Left renal cortex interstitium (tissue), 4 donors: Measurements from ENCODE around the gene ALOX15. TPM values are rescaled to one million over a fixed set of nuclear protein-coding genes. Genes with fewer than 3 reads are reported as not detected.
"Not testable (repeated sequence)": the region's sequence is repeated elsewhere in the genome, so short reads cannot be mapped to it uniquely, and the experiment has no call there.

Experiments
- DNase-seq, 4 donors: peaks; one replicate each; pipeline ENCODE4 v3.0.0-alpha.2; 2013; ENCODE audit warnings: low read depth in 4 of 4, low spot score in 2 of 4, missing footprints in 1 of 4
- polyA plus RNA-seq, 4 donors: library from polyadenylated mRNA; unstranded; fragments of 120-200 nt; gene quantifications; one replicate each; pipeline ENCODE4 v1.2.1, GENCODE V29; 2013; ENCODE audit not compliant: insufficient read length in 4 of 4

ALOX15 gene
- polyA plus RNA-seq, 4 donors, result 0.25 to 0.56 (median 0.45) TPM

GRCh38 chr17:4657678-4658077, 16.2 kb upstream of the ALOX15 start:
- DNase-seq, result no peak

DNA sequence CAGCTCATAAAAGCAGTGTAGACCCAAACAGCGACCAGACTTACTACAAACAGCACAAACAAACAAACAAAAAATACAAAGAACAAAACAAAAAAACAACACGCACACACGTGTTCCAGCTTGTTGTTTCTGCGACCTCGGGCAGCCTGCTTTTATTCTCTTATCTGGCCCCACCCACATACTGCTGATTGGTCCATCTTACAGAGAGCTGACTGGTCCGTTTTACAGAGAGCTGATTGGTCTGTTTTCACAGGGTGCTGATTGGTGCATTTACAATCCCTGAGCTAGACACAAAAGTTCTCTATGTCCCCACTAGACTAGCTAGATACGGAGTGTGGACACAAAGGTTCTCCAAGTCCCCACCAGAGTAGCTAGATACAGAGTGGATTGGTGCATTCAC, 14.5 kb upstream of the ALOX15 start:
- DNase-seq, result not testable (repeated sequence)

DNA sequence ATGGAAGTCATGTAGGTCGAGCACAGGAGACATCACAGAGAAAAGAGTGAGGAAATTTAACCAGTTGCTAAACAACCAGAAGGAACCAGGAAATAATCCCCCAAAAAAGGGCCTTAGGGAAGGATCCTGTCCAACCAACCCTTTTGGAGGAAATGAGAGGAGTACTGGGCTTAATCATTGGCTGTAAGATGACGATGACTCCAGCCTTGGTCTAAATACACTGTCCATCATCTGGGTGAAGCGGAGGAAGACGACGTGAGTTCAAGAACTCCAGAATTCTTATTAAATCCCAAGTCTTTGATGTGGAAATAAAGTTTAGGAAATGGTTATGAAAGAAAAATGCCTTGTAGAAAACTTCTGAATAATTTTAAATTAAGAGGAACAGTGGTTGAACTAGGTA, 11.5 kb upstream of the ALOX15 start:
- no peak for DNase-seq

DNA sequence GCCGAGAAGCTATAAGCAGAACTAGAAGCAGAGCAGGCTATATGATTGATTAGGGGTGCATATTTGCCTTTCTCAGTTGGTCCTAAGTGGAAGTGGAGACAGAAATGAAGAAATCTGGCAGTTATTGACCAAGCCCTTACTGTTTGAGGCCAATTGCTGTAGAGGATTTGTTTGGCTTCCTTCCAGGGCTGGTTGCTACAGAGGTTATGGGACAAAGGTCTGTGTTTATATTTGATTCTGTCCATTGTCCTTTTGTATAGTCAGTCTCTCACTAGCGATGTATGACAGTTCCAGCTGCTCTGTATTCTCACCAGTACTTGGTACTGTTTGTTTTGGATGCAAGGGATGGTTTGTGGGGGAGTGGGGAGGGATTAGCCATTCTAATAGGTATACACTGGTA, 7.3 kb upstream of the ALOX15 start:
- no peak for DNase-seq

- no peak for DNase-seq
Observed at GRCh38 chr17:4645642-4646041, 4.2 kb upstream of the ALOX15 start.

DNA sequence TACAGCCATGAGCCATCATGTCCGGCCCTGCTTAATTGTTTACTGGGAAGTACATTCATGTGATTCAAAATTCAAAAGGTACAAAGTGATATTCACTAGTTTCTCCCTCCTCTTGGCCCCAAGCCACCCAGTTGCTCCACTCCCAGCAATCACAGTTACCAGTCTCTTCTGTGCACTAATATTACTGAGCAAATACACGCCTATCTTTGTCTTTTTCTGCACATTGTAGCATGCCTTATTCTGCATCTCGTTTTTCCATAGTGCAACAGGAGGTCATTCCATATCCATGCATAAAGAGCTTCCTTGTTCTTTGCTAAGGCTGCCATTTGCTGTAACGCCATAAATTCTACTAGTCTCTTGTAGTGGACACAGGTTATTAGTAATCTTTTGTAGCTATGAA, 2.2 kb upstream of the ALOX15 start:
- DNase-seq, result no peak

DNA sequence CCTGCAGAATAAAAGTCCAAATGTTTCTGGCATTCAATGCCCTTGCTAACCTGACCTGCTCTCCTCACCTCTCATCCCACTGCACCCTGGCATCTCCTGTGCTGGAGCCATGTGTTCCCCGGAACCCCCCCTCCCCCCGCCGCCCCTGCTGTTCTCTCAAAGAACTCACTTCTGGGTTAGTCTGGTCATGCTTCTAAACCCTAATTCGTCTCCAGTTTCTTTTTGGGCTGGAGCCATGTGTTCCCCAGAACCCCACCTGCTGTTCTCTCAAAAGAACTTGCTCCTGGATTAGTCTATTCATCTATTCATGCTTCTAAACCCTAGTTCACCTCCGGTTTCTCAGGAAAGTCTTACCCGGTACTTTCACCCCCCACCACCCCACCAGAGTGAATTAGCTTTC, 808 bp upstream of the ALOX15 start:
- no peak for DNase-seq

- not testable (repeated sequence) for DNase-seq
Observed at GRCh38 chr17:4640569-4641188, 799 bp downstream of the ALOX15 start.

- DNase-seq, result not testable (repeated sequence)
Observed at GRCh38 chr17:4639301-4640059, 2.0 kb downstream of the ALOX15 start.

- DNase-seq, result not testable (repeated sequence)
Observed at GRCh38 chr17:4638766-4639165, 2.7 kb downstream of the ALOX15 start.

GRCh38 chr17:4636474-4637100, 4.9 kb downstream of the ALOX15 start:
- DNase-seq, result no peak

DNA sequence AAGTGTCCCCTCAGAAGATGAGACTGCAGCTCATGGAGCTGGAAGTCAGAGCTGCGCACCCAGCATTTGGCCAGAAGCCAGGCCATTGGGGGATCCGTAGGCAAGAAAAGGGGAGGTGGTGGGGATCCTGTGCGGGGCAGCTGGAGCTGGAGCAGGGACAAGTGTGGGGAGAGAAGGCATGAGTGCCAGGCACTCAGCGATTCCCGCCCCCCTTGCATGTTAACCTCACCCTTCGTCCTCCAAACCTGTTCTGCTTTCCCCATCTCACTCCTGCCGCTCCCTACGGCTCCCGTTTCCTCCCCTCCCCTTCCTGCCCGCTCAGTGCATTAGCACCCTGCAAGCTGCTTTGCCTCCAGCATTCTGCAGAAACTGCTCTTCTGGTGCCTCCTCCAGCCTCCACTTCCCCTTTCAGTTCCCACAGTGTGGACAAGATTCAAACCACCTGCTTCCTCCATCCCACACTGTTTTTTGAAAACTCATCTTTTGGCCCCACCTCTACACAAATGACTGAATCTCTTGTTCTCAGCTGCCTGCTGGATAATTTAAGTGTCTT, 5.6 kb downstream of the ALOX15 start:
- no peak for DNase-seq

DNA sequence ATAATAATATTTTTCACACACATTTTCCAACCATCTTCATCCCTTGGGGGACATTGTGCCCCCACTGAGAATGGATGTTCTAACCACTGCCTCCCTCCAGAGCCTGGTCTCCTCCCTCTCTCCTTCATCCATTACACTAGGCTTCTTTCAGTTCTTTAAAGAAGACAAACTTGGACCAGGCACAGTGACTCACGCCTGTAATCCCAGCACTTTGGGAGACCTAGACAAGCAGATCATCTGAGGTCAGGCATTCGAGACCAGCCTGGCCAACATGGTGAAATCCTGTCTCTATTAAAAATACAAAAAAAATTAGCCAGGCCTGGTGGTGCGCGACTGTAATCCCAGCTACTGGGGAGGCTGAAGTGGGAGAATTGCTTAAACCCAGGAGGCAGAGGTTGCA, 6.5 kb downstream of the ALOX15 start:
- DNase-seq, result no peak

DNA sequence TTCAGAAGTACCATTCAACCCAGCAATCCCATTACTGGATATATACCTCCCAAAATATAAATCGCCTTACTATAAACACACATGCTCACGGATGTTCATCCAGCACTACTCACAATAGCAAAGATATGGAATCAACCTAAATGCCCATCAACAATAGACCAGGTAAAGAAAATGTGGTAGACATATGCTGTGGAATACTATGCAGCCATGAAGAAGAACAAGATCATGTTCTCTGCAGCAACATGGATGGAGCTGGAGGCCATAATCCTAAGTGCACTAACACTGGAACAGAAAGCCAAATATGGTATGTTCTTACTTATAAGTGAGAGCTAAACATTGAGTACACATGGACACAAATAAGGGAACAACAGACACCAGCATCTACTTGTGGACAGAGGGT, 7.8 kb downstream of the ALOX15 start:
- no peak for DNase-seq

DNA sequence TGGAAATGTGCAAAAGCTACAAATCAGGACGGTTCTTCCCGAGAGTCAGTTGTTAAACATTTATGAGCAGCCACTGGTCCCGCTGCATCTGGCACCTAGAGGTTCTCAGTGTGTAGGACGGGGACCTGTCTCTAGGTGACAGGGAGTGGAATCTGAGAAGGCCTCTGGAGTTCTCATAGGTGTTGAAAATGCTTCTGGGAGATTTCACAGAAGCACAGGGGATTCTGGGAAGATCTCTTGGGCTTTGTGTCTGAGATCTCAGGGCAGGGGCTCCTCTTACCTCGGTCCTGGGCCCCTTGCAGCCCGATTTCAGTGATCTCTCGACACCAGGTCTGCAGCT, 8.9 kb downstream of the ALOX15 start:
- no peak for DNase-seq

DNA sequence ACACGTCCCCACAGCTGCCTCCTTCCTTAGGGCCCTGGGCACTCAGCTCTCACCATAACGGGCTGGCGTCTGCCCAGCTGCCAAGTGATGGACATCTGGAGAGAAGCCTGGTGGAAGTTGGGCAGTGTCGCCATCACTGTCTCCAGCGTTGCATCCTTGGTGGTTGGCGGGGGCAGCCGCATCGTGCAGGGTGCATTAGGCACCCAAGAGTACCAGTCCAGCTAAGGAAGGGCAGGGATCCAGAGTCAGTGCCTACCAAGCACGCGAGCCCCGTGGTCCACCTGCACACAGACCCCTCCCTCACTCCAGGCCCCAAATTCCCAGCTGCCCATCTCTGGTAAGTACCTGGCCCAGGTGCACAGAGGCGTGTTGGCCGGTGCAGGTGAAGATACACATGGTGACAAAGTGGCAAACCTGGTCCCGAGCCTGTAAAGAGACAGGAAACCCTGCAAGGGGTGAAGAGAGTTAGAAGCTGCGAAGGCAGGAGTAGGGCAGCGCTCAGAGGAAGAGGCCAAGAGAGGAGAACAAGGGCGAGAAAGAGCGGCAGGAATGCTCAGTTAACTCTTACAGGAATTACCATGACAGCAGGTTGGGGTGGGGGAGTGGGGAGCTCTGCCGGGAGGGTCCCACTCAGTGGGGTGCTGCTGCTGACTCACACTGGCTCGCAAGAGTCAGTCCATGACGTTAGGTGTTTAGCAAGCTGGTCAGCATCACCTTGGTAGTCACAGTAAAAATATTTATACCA, 9.5 kb downstream of the ALOX15 start:
- no peak for DNase-seq

DNA sequence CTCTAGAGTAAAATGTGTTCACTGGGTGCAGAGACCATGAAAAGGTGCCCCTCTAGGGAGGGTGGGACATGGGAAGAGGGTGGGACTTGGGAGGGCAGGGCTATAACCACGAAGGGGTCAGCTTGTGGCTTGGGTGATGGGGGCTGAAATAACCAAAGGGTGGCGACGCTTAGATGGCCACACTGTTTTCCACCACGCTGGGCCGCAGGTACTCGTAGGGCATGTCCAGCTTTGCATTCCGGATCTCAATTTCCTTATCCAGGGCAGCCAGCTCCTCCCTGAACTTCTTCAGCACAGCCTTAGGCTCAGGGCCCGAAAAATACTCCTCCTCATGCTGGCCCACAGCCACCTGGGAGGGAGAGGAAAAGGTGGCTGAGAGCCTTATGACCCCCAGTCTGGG, 10.0 kb downstream of the ALOX15 start:
- no peak for DNase-seq

GRCh38 chr17:4626734-4627256, 14.7 kb downstream of the ALOX15 start:
- DNase-seq, result no peak

DNA sequence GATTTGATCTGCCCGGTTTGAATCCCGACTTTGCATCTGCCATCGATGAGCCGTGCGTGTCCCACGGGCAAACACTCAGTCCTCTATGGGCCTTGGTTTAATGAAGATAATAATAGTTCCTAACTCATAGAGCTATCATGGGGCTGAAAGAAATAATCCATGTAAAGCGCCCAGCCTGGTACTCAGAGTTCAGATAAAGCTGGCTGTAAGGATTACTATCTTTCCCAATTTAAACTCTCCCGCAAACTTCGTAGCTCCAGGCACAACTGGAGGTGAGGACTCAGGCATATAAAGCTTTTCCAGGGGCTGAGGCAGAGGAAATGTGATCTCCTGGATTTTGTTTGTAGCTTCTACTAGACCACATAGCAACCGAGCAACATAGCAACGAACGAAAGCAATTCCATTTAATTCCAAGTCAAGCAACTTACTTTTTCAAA, 16.3 kb downstream of the ALOX15 start:
- peak in 1 of 4 donors; percentile 53 for DNase-seq

- DNase-seq, result not testable (repeated sequence)
Observed at GRCh38 chr17:4624451-4624911, 17.0 kb downstream of the ALOX15 start.

DNA sequence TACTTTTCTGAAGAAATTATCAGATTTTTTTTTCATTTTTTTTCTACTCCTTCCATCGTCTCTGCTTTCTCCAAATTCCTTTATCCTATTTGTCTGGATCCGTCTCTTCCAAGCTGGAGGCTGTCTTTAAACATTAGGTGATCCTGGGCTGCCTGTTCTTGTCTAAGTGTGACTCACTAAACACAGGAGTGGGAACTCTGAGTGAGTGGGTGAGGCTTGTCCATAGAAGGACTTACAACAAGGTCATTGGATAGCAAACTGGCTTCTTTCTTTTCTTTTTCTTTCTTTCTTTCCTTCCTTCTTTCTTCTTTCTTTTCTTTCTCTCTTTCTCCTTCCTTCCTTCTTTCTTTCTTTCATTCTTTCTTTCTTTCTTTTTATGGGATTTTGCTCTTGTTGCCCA, 18.2 kb downstream of the ALOX15 start:
- no peak for DNase-seq
